NCI-H187 (cell line): ENCODE data around the gene ZNF521.

ENCODE experiments used
- DNase-seq, 2 experiments: peaks; one replicate each; lab custom pipeline; 2025; lab: John Stamatoyannopoulos, UW

The ZNF521 gene

DNA sequence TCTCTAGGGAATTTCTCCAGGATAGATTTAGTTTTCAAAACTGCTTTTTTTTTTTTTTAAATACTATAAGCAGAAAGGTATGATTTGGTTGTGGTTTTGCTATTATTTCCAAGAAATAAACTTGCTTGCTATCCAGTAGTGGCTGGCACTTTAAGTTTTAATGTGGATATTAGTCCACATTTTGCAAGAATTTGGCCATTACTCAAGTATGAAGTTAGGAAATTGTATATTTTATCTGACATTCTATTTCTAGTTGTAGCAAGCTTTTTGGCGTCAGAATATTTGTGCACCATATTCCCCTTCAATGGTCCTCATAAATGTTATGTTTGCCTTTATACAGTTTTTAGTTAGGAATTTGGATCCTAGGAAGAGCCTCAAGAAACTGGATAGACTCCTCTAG, 226.3 kb downstream of the ZNF521 start:
- DNase-seq, result no peak

DNA sequence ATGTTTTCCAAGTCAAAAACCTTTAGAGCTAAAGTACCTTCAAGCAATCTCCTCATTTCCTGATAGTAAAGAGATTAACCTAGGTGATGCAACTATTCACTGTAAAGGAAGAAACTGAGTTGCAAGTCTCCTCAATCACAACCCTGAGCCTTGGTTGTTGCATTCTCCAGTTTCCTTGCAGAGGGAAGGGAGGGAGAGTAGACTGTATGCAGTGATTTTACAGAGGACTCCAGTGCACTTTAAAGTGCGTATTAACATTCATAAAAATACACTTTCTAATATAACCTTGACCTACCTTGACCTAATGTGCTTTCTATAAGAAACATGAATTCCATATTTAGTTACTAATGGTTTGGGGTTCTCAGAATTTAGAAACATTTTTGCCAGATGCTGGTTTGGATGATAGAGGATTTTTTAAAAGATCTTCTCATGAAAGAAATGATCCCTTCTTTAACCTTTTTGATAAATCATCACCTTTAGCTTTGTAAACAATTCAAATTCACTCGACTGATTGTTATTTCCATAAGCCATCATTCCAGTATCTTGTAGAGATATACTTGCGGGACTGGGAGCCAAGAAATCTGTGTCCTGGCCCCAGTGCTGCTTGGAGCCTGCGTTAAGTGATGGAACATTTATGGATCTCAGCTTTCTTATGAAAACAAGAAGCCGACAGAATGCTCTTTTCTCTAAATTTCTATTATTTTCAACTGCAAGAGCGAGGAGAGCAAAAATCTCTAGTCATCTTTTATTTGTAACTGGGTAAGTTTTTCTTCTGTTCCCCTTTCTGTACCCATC, 228.3 kb downstream of the ZNF521 start:
- no peak for DNase-seq

DNA sequence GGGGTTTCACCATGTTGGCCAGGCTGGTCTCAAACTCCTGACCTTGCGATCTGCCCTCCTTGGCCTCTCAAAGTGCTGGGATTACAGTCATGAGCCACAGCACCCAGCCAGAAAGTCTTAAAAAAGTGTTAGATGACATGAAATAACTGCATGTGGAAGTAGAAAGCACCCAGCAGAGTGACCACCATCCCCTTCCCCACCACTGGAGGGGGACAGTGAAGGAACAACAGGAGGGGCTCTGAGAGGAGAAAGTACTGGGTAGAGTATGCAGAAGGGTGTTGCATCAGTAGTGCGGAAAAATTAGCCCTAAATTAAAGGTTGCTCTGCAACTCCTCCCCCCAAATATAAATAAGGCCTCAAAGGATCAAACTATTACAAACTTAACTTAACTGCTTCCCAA, 230.5 kb downstream of the ZNF521 start:
- no peak for DNase-seq

DNA sequence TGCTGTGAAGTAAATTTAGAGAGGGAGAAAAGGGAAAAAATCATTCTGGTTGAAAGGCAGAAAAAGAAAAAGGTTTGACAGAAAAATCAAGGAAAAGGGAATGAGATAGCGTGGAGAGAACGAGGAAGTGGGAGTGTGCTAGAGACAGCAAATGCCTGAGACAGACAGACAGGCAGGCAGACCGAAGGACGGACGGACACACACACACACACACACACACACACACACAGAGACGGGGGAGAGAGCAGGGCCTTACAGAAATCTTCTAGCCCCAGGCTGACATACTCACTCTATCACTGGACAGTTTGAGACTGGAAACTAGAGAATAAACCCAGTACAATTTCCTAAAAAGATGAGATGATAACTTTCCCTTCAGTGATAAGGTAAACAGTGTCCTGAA, 238.4 kb downstream of the ZNF521 start:
- DNase-seq, result no peak

- no peak for DNase-seq
These were observed 239.0 kb downstream of the ZNF521 start for GRCh38 chr18:25112821-25113434.

GRCh38 chr18:25111377-25112288, 240.3 kb downstream of the ZNF521 start:
- no peak for DNase-seq

- no peak for DNase-seq
These were observed 242.5 kb downstream of the ZNF521 start for GRCh38 chr18:25109484-25109883.

DNA sequence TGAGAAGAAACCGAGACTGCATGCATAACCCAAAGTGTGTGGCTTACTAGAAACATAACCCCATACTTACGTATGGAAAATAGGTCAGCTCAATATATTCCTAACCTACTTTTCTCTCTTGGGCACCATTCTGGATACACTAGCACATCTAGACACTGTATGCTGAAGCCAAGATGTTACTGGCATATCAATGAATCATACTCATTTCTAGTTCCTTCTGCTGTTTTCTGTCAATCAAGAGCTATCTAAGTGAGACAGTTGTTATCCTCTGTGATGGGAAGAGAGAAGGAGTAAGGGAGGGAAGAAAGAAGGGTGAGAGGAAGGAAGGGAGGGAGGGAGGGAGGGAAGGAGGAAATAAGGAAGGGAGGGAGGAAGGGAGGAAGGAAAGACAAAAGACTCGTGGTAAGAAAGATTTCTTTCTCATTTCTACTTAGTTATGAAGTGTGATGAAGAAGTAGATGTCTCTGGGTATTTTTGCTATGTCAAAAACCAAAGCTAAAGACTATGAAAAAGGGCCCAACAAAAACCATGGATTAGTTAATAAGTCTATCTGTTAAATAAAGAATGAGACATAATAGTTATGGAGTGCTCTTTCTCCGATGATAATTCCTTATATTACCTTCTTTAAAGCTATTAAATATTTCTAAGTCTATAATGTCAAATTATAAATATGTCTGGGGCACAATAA, 248.4 kb downstream of the ZNF521 start:
- DNase-seq, result no peak

DNA sequence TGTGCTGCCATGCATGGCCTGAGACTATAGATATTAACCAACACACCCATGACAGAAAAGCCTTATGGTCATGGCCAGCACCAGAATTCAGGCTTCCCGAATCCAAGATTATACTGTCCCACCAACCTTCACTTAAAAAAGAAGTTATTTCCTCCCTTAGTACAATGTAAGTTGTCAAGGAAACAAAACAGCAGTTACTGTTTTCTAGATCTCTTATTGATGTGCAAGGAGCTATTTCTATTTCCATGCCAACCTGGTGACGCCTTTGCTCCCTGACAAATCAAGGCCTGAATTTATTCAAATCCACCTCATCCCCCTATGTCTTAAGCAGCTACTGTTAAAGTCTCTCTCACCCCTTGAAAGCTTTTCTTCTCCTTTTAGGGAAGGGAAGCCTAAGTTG, 249.3 kb downstream of the ZNF521 start:
- peak in 1 of 2 experiments; percentile 3 for DNase-seq

GRCh38 chr18:25100418-25100817, 251.5 kb downstream of the ZNF521 start:
- no peak for DNase-seq

DNA sequence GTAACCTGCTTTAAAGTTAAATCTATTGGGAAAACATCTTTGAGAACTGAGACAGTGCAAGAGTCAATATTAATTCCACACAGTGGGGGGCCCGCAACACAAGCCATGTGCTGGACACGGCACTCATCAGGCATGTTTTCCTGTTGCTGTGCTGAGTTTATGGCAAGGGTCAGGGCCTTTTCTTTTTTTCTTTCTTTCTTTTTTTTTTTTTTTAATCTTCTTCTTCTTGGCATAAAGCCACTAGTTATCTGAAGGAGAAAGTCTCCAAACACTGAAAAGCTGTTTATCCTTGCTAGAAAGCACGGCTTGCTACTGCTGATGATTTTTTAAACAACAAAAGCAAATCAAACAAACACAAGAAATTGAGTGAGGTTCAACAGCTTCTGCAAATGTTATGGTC, 252.1 kb downstream of the ZNF521 start:
- no peak for DNase-seq

GRCh38 chr18:25097569-25098056, 254.4 kb downstream of the ZNF521 start:
- DNase-seq, result no peak

DNA sequence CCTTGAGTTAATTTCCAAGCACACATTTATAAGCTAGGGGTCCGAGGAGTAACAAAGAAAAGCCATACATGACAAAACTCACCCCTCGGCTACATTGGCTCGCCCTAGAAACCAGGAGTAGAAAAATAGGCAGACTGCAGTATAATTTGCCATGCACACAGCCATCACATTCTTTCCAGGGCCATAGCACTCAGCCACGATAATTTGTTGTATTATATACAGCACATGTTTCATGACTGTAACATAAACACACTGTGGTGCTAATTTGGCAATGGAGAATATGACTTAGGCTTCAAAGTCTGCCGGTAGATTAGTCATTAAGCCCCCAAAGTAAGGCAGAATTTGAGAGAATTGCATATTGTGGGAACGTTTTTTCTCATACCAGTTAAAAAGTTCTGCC, 254.9 kb downstream of the ZNF521 start:
- no peak for DNase-seq

DNA sequence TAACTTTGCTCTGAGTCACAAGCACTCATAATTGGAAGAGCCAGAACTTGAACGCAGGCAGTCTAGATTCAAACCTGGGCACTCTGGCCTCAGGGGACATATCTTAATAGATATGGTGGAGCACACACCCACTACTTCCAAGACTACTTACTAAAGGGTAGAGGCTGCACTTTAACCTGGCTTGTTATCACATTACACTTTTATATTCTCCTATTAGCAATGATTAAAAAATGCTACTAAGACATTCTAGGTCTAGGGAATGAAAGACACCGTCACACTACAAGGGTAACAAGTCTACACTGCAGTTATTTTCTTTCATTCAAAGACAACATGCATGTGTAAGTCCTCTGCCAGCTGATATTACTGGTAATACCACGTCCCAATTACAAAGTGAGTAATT, 258.8 kb downstream of the ZNF521 start:
- DNase-seq, result no peak

DNA sequence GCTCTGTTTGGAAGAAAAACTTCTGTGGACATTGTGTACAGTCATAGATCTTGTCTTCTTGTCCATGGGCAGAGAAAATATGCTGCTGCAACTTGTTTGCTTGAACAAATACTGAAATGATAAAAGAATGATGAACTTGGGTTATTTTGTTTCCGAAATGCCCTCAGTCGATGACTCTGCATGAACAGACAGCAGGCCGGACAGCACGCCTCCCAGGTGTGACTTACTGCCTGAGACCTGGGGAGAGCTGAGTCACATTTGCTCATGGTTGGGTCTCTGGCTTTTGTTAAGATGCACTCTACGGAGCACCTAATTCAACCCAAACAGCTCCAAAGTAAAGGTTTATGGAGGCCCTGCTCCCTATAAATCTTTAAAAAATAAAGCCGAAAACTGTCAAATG, 262.5 kb downstream of the ZNF521 start:
- no peak for DNase-seq

DNA sequence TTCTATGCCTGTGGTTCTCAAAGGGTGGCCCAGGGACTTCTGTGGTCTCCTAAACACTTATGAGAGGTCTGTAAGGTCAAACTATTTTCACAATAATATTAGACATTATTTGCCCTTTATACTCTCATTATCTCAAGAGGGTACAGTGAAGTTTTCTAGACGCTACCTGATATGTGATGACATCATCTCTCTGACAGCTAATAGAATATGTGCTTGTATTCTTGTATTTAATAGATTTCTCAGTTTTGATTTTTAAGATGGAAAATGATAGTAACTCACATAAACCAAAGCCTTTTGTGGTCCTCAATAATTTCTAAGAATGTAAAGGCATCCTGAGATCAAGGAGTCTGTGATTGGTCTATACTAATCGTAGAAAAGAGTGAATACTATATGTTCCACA, 265.1 kb downstream of the ZNF521 start:
- DNase-seq, result no peak

DNA sequence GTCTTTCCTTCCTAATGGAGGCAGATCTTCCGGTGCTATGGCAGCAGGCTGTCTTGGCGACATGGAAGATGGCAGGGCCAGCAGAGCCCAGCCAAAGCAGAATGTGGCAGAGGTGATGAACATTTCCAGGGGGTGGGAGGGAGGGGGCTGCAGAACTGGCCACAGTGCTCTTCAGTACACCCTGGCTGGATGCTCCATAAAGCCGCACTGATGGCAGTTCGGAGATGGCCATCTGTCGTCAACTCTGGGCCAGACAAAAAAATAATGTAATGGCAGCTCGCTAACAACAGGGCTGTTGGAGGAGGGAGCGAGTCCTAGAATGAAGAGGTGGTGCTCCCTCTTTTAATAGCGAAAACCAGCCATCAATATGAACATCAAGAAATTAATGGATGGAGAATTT, 271.0 kb downstream of the ZNF521 start:
- DNase-seq, result no peak

DNA sequence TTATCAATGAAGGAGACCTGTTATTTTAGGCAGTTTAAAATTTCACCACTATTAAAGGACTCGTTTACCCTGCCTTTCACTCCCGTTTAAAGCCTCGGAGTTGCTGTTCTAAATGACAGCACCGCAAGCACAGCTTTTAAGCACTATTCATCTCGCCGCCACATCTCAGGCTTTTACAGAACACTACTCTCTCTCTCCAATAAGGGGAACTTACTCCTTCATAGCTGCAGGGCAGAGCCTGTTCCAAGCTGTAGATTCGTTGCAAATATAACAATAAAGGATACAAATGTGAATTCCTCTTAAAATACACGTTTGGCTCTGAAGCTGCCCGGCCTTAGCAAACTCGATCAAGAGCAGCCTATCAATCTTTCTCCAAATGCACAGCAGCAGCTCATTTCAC, 271.8 kb downstream of the ZNF521 start:
- no peak for DNase-seq

GRCh38 chr18:25077944-25078723, 273.8 kb downstream of the ZNF521 start:
- no peak for DNase-seq

- no peak for DNase-seq
These were observed 274.7 kb downstream of the ZNF521 start for GRCh38 chr18:25077038-25077943.
